SK-N-SH (cell line): ENCODE measurements around the gene SLC7A11. TPM values are rescaled to one million over a fixed set of nuclear protein-coding genes. Genes with fewer than 3 reads are reported as not detected.

Source experiments
- CTCF ChIA-PET: fragments of 300-600, 350-600 bp; formaldehyde crosslinking; extraction: SDS; loops from one replicate; lab custom pipeline; 2021; lab: Yijun Ruan, JAX
- POLR2A ChIA-PET: fragments of 350-600 bp; sonication (Branson Sonifier 250); formaldehyde crosslinking; extraction: SDS; loops from one replicate; lab custom pipeline; 2020; ENCODE audit warnings: antibody characterized with exemption, inconsistent platforms; lab: Yijun Ruan, JAX
- DNase-seq: peaks from one replicate; pipeline ENCODE4 v3.0.0; 2012
- H2AFZ ChIP-seq: fragments of 200-600 bp; sonication (generic); 2 replicates; pipeline ENCODE4 v1.8.1; 2016; ENCODE audit warnings: antibody characterized with exemption, mild to moderate bottlenecking, low read depth
- H3F3A ChIP-seq: fragments of 200-600 bp; sonication (generic); replicated peaks from 2 replicates; pipeline ENCODE3; 2016; ENCODE audit warnings: antibody characterized with exemption, mild to moderate bottlenecking; ENCODE audit not compliant: insufficient read depth
- H3K27ac ChIP-seq, 2 experiments: fragments of 200-500 bp in 1 of 2; fragments of 200-600 bp in 1 of 2; sonication (Bioruptor generic) in 1 of 2; sonication (generic), shearing (Covaris generic) in 1 of 2; 2 replicates each; pipeline versions ENCODE4 v1.5.1 to v1.6.1; 2014 to 2016; ENCODE audit warnings: low read depth in 2 of 2, inconsistent platforms in 1 of 2, low read length in 1 of 2, mild to moderate bottlenecking in 1 of 2, mixed read lengths in 1 of 2
- H3K27me3 ChIP-seq: fragments of 200-600 bp; sonication (generic), shearing (Covaris generic); 2 replicates; pipeline ENCODE4 v1.6.1; 2016; ENCODE audit warnings: mixed run types; ENCODE audit not compliant: insufficient read depth
- H3K36me3 ChIP-seq, 2 experiments: fragments of 200-500 bp in 1 of 2; fragments of 200-600 bp in 1 of 2; sonication (Bioruptor generic) in 1 of 2; sonication (generic) in 1 of 2; replicated peaks in 1 of 2; 2 replicates each; pipeline versions ENCODE3 to v1.5.1; 2014 to 2016; ENCODE audit warnings: low read length in 1 of 2, mild to moderate bottlenecking in 1 of 2; ENCODE audit not compliant: insufficient read depth in 2 of 2, control insufficient read depth in 1 of 2
- H3K4me1 ChIP-seq, 2 experiments: fragments of 200-500 bp in 1 of 2; fragments of 200-600 bp in 1 of 2; sonication (Bioruptor generic) in 1 of 2; sonication (generic), shearing (Covaris generic) in 1 of 2; 2 replicates each; pipeline versions ENCODE4 v1.5.1 to v1.6.1; 2014 to 2016; ENCODE audit warnings: low read depth in 1 of 2, low read length in 1 of 2, mixed run types in 1 of 2; ENCODE audit not compliant: insufficient read depth in 2 of 2, control insufficient read depth in 1 of 2
- H3K4me2 ChIP-seq: fragments of 200-600 bp; sonication (generic), shearing (Covaris generic); 2 replicates; pipeline ENCODE4 v1.6.1; 2017; ENCODE audit warnings: mixed run types
- H3K4me3 ChIP-seq, 2 experiments: fragments of 200-500 bp in 1 of 2; fragments of 200-600 bp in 1 of 2; sonication (Bioruptor generic) in 1 of 2; sonication (generic), shearing (Covaris generic) in 1 of 2; 2 replicates each; pipeline versions ENCODE4 v1.5.1 to v1.8.1; 2014 to 2016; ENCODE audit warnings: low read depth in 2 of 2, inconsistent platforms in 1 of 2, low read length in 1 of 2, mild to moderate bottlenecking in 1 of 2, mixed read lengths in 1 of 2, moderate library complexity in 1 of 2
- H3K79me2 ChIP-seq: fragments of 200-600 bp; sonication (generic); 2 replicates; pipeline ENCODE4 v1.8.1; 2017; ENCODE audit warnings: mild to moderate bottlenecking; ENCODE audit not compliant: insufficient read depth
- H3K9ac ChIP-seq: fragments of 200-600 bp; sonication (generic); 2 replicates; pipeline ENCODE4 v1.6.1; 2017; ENCODE audit warnings: mixed run types
- H3K9me2 ChIP-seq: fragments of 200-600 bp; sonication (generic); 2 replicates; pipeline ENCODE4 v1.6.1; 2017; ENCODE audit warnings: mixed run types
- H3K9me3 ChIP-seq: fragments of 200-600 bp; sonication (generic); 2 replicates; pipeline ENCODE4 v1.6.1; 2017; ENCODE audit warnings: mixed run types, mild to moderate bottlenecking, moderate library complexity
- H4K20me1 ChIP-seq: fragments of 200-600 bp; sonication (generic); 2 replicates; pipeline ENCODE4 v1.6.1; 2017; ENCODE audit warnings: mild to moderate bottlenecking, mixed run types; ENCODE audit not compliant: insufficient read depth
- ELF1 ChIP-seq: IDR thresholded peaks from 2 replicates; pipeline ENCODE4 v1.4.0; 2012
- EP300 ChIP-seq, 2 experiments: IDR thresholded peaks; 2 replicates each; pipeline versions ENCODE4 v1.4.0 to v1.6.1; 2012; ENCODE audit warnings: borderline replicate concordance in 1 of 2, low read depth in 1 of 2, low read length in 1 of 2
- EZH2phosphoT487 ChIP-seq: fragments of 200-600 bp; sonication (generic); IDR thresholded peaks from 2 replicates; pipeline ENCODE4 v1.6.1; 2017; ENCODE audit warnings: low read depth, mixed run types, mild to moderate bottlenecking, antibody characterized with exemption, moderate library complexity, borderline replicate concordance
- FOSL2 ChIP-seq: IDR thresholded peaks from 2 replicates; pipeline ENCODE4 v1.4.0; 2012; ENCODE audit warnings: low read depth, mild to moderate bottlenecking, moderate library complexity, borderline replicate concordance
- FOXM1 ChIP-seq: IDR thresholded peaks from 2 replicates; pipeline ENCODE4 v1.4.0; 2012; ENCODE audit warnings: low read depth, mild to moderate bottlenecking
- GABPA ChIP-seq: IDR thresholded peaks from 2 replicates; pipeline ENCODE4 v1.4.0; 2012; ENCODE audit warnings: low read depth, mild to moderate bottlenecking
- GATA2 ChIP-seq: sonication (generic); formaldehyde crosslinking; IDR thresholded peaks from 2 replicates; pipeline ENCODE4 v1.5.0; 2020; ENCODE audit warnings: mild to moderate bottlenecking, missing genetic modification reagents
- MEF2A ChIP-seq: IDR thresholded peaks from 2 replicates; pipeline ENCODE4 v1.4.0; 2012; ENCODE audit warnings: low read depth, borderline replicate concordance
- MXI1 ChIP-seq: IDR thresholded peaks from 2 replicates; pipeline ENCODE4 v1.6.1; 2012; ENCODE audit warnings: mild to moderate bottlenecking, low read depth, low read length, improper control_type of control experiment
- NFIC ChIP-seq: IDR thresholded peaks from 2 replicates; pipeline ENCODE4 v1.4.0; 2012; ENCODE audit warnings: borderline replicate concordance
- NRF1 ChIP-seq: IDR thresholded peaks from 2 replicates; pipeline ENCODE4 v1.6.1; 2012; ENCODE audit warnings: low read depth, mild to moderate bottlenecking, low read length
- RAD21 ChIP-seq: IDR thresholded peaks from 2 replicates; pipeline ENCODE4 v1.6.1; 2012; ENCODE audit warnings: mild to moderate bottlenecking, low read length
- REST ChIP-seq: IDR thresholded peaks from 2 replicates; pipeline ENCODE4 v1.6.1; 2012; ENCODE audit warnings: mild to moderate bottlenecking, low read depth, low read length, moderate library complexity
- RFX5 ChIP-seq: IDR thresholded peaks from 2 replicates; pipeline ENCODE4 v1.6.1; 2012; ENCODE audit warnings: mild to moderate bottlenecking, improper control_type of control experiment, low read length
- SMC3 ChIP-seq: IDR thresholded peaks from 2 replicates; pipeline ENCODE4 v1.6.1; 2012; ENCODE audit warnings: low read depth, low read length, improper control_type of control experiment
- TAF1 ChIP-seq: IDR thresholded peaks from 2 replicates; pipeline ENCODE4 v1.6.1; 2012; ENCODE audit warnings: low read depth, mild to moderate bottlenecking, low read length, moderate library complexity, borderline replicate concordance
- TCF12 ChIP-seq: IDR thresholded peaks from 2 replicates; pipeline ENCODE4 v1.4.0; 2012
- TEAD4 ChIP-seq: IDR thresholded peaks from 2 replicates; pipeline ENCODE4 v1.4.0; 2012; ENCODE audit warnings: mild to moderate bottlenecking, borderline replicate concordance; ENCODE audit not compliant: insufficient read depth
- USF2 ChIP-seq: fragments of 150-350 bp; IDR thresholded peaks from 2 replicates; pipeline ENCODE4 v1.6.1; 2017; ENCODE audit warnings: antibody characterized with exemption, low read length, low read depth, borderline replicate concordance
- WGBS: methylation state at CpG from one replicate; pipeline ENCODE4 v1.1.6; 2017; ENCODE audit warnings: low lambda C conversion rate; 5-methylcytosine and 5-hydroxymethylcytosine counted together
- polyA plus RNA-seq, 3 experiments: library from polyadenylated mRNA; depleted of rRNA; stranded (reverse); fragments of >200 nt; gene quantifications; 2 replicates each; pipeline ENCODE4 v1.2.3, GENCODE V29; 2012

Gene SLC7A11
- polyA plus RNA-seq, 1 of the 3 experiments (the other 2 are of a cell fraction), result 3.1 TPM

GRCh38 chr4:138135610-138136009, 106.5 kb downstream of the SLC7A11 start:
- no peaks in the 10 kb centered on the region for H3K36me3 ChIP-seq
- WGBS, result 52% methylated on average over 2 of the region's 2 CpGs
- no peak overlapping the region for H3K4me3 ChIP-seq
- H3F3A ChIP-seq, result no peaks in the 10 kb centered on the region
- no peaks in the 10 kb centered on the region for H4K20me1 ChIP-seq
- no peak overlapping the region for H3K4me2 ChIP-seq
- no peak overlapping the region for H3K27ac ChIP-seq
- no peaks in the 10 kb centered on the region for H3K4me1 ChIP-seq
- ChIA-PET POLR2A (no interaction called here), CTCF (interaction anchor here (1.2 kb wide), 1 partner anchor 12 kb away, joined by 3 read pairs; no protein-coding TSS in a partner anchor)
- no peaks in the 10 kb centered on the region for H3K9me2 ChIP-seq
- no peak for DNase-seq
- no peak for TF ChIP-seq FOSL2
- no peak for TF ChIP-seq NRF1
- TF ChIP-seq ELF1, result no peak
- no peak for TF ChIP-seq REST
- no peak for TF ChIP-seq SMC3
- no peak for TF ChIP-seq RAD21
- TF ChIP-seq EP300 (IDR thresholded peaks at IDR 0.05; ENCODE audit: borderline replicate concordance in 1 of 2, low read depth in 1 of 2, low read length in 1 of 2), result no peak
- no peaks in the 10 kb centered on the region for H3K27me3 ChIP-seq
- H3K9ac ChIP-seq, result no peak overlapping the region
- peaks cover 6% of the 10 kb centered on the region; the same call in 1 of the 2 replicates for H3K9me3 ChIP-seq
- H3K79me2 ChIP-seq, result no peaks in the 10 kb centered on the region
- no peak overlapping the region for H2AFZ ChIP-seq

- CTCF ChIA-PET, result interaction anchor here (0.6 kb wide), 1 partner anchor 672 kb away, joined by 3 read pairs; no protein-coding TSS in a partner anchor
- 53% methylated on average over 1 of the region's 1 CpG for WGBS
- POLR2A ChIA-PET, result no interaction called here
- TF ChIP-seq EZH2phosphoT487 (no peak), NFIC (no peak), GATA2 (no peak), GABPA (no peak), USF2 (no peak), ELF1 (no peak), RFX5 (no peak), FOXM1 (no peak), TCF12 (no peak), REST (no peak), TEAD4 (no peak), TAF1 (no peak), SMC3 (no peak), MEF2A (no peak), MXI1 (no peak)
Measured at GRCh38 chr4:138118270-138118669, 123.9 kb downstream of the SLC7A11 start.

More at GRCh38 chr4:138118270-138118669, 123.9 kb downstream of the SLC7A11 start:
- no peaks in the 10 kb centered on the region for H4K20me1 ChIP-seq
- no peaks in the 10 kb centered on the region for H3K4me1 ChIP-seq
- no peaks in the 10 kb centered on the region for H3K9me2 ChIP-seq
- no peak overlapping the region for H2AFZ ChIP-seq
- no peaks in the 10 kb centered on the region for H3K79me2 ChIP-seq
- no peak overlapping the region for H3K27ac ChIP-seq
- H3K27me3 ChIP-seq, result no peaks in the 10 kb centered on the region
- H3K4me3 ChIP-seq, result no peak overlapping the region
- no peak overlapping the region for H3K9ac ChIP-seq
- no peak for DNase-seq
- H3K9me3 ChIP-seq, result no peaks in the 10 kb centered on the region; the same call in 1 of the 2 replicates
- H3K36me3 ChIP-seq, result no peaks in the 10 kb centered on the region
- no peaks in the 10 kb centered on the region for H3F3A ChIP-seq
- H3K4me2 ChIP-seq, result no peak overlapping the region
